ENCODE data around the gene GLYR1.

- TF ChIP-seq RAD21 (IDR thresholded peaks at IDR 0.05; ENCODE audit: low read depth) (no peak), REST (IDR thresholded peaks at IDR 0.05; ENCODE audit: low read depth) (no peak), TAF1 (IDR thresholded peaks at IDR 0.05; ENCODE audit: low read depth) (no peak), FOXM1 (IDR thresholded peaks at IDR 0.05; ENCODE audit: borderline replicate concordance, low read depth) (no peak), MAX (IDR thresholded peaks at IDR 0.05) (no peak), CREB1 (IDR thresholded peaks at IDR 0.05; ENCODE audit: low read depth) (no peak), EGR1 (IDR thresholded peaks at IDR 0.05) (no peak), NFIC (IDR thresholded peaks at IDR 0.05) (no peak), EP300 (IDR thresholded peaks at IDR 0.05; ENCODE audit: borderline replicate concordance) (no peak), USF1 (IDR thresholded peaks at IDR 0.05) (no peak)
Measured at GRCh38 chr16:4892361-4893102, 45.4 kb upstream of the GLYR1 start.

Data from Ishikawa (cell line).